Keratinocyte (primary cell): ENCODE data around the gene REL. TPM values are rescaled to one million over a fixed set of nuclear protein-coding genes. Genes with fewer than 3 reads are reported as not detected.

Experiments
- DNase-seq: peaks from one replicate; pipeline ENCODE4 v3.0.0-alpha.2; 2011; ENCODE audit warnings: low read depth, missing footprints, low spot score
- FAIRE-seq: peaks from 2 replicates; lab custom pipeline; 2011; peaks lifted over from hg19 to GRCh38; lab: Jason Lieb, UNC
- H2AFZ ChIP-seq: 2 replicates; pipeline ENCODE4 v1.6.0; 2012; ENCODE audit warnings: low read length, control low read depth, inconsistent platforms; ENCODE audit not compliant: control insufficient read depth
- H3K27ac ChIP-seq: 2 replicates; pipeline ENCODE4 v1.5.1; 2011; ENCODE audit warnings: low read length; ENCODE audit not compliant: control insufficient read depth, insufficient read depth
- H3K27me3 ChIP-seq: 3 replicates; pipeline ENCODE4 v1.6.0; 2011; ENCODE audit warnings: low read length; ENCODE audit not compliant: control insufficient read depth, insufficient read depth; ENCODE audit errors: extremely low read depth
- H3K36me3 ChIP-seq, 2 experiments: 2 replicates in 1 of 2; 3 replicates in 1 of 2; pipeline ENCODE4 v1.5.1; 2011; ENCODE audit warnings: low read length in 2 of 2, mild to moderate bottlenecking in 1 of 2; ENCODE audit not compliant: control insufficient read depth in 2 of 2, insufficient read depth in 2 of 2; ENCODE audit errors: extremely low read depth in 1 of 2
- H3K4me1 ChIP-seq: 3 replicates; pipeline ENCODE4 v1.5.1; 2011; ENCODE audit warnings: low read length; ENCODE audit not compliant: control insufficient read depth, insufficient read depth; ENCODE audit errors: extremely low read depth
- H3K4me2 ChIP-seq: 3 replicates; pipeline ENCODE4 v1.6.0; 2011; ENCODE audit warnings: low read depth, low read length; ENCODE audit not compliant: control insufficient read depth, insufficient read depth; ENCODE audit errors: extremely low read depth
- H3K4me3 ChIP-seq, 3 experiments: fragments of 200-600 bp in 1 of 3; sonication (generic) in 1 of 3; 2 replicates in 2 of 3; 3 replicates in 1 of 3; pipeline ENCODE4 v1.5.1; 2011 to 2016; ENCODE audit warnings: low read length in 3 of 3, mild to moderate bottlenecking in 3 of 3, control low read depth in 2 of 3, inconsistent platforms in 1 of 3, low read depth in 1 of 3, mixed read lengths in 1 of 3, mixed run types in 1 of 3, moderate library complexity in 1 of 3; ENCODE audit not compliant: control insufficient read depth in 2 of 3, insufficient read depth in 2 of 3; ENCODE audit errors: extremely low read depth in 1 of 3
- H3K79me2 ChIP-seq: 2 replicates; pipeline ENCODE4 v1.6.0; 2012; ENCODE audit warnings: low read length; ENCODE audit not compliant: control insufficient read depth, insufficient read depth
- H3K9ac ChIP-seq: 3 replicates; pipeline ENCODE4 v1.6.0; 2011; ENCODE audit warnings: low read length; ENCODE audit not compliant: control insufficient read depth, insufficient read depth; ENCODE audit errors: extremely low read depth
- H3K9me1 ChIP-seq: 3 replicates; pipeline ENCODE4 v1.6.0; 2011; ENCODE audit warnings: low read length; ENCODE audit not compliant: control insufficient read depth, insufficient read depth; ENCODE audit errors: extremely low read depth
- H3K9me3 ChIP-seq: 2 replicates; pipeline ENCODE4 v1.5.1; 2012; ENCODE audit warnings: low read depth, low read length; ENCODE audit not compliant: control insufficient read depth
- H4K20me1 ChIP-seq: 3 replicates; pipeline ENCODE4 v1.6.0; 2011; ENCODE audit warnings: low read length; ENCODE audit not compliant: control insufficient read depth, insufficient read depth; ENCODE audit errors: extremely low read depth
- EZH2 ChIP-seq: IDR thresholded peaks from one replicate; pipeline ENCODE4 v1.6.1; 2012; ENCODE audit warnings: inconsistent platforms, mild to moderate bottlenecking, low read length, moderate library complexity
- dilution Hi-C: fragments of 300-500 bp; cut with MboI; formaldehyde crosslinking; loops from one replicate; pipeline ENCODE4 v1.7.0; 2020; ENCODE audit warnings: low sequenced_read_pairs; ENCODE audit not compliant: extremely low pct_ligation_motif_present
- polyA plus RNA-seq, 5 experiments: library from polyadenylated mRNA; depleted of rRNA in 3 of 5; stranded (reverse) in 3 of 5; stranded (forward) in 1 of 5; unstranded in 1 of 5; fragments of >200 nt; gene quantifications; 1 replicate in 1 of 5; 2 replicates in 3 of 5; 3 replicates in 1 of 5; pipeline versions ENCODE4 v1.2.1 to v1.2.3, GENCODE V29; 2011 to 2012; ENCODE audit warnings: missing spikeins in 2 of 5, low read depth in 1 of 5, low replicate concordance in 1 of 5
- TF ChIP-seq, protein P1 (sequence below), 3 experiments: IDR thresholded peaks in 1 of 3; conservative IDR thresholded peaks in 1 of 3; optimal IDR thresholded peaks in 1 of 3; 2 replicates in 2 of 3; 3 replicates in 1 of 3; pipeline versions ENCODE3 to v1.5.1; 2011; ENCODE audit warnings: low read length in 3 of 3, mild to moderate bottlenecking in 3 of 3, moderate library complexity in 2 of 3, control low read depth in 1 of 3, inconsistent platforms in 1 of 3; ENCODE audit not compliant: insufficient read depth in 2 of 3; ENCODE audit errors: extremely low read depth in 1 of 3

REL gene
- polyA plus RNA-seq, 1 donor (not counting 4 experiments of a cell fraction or from before 2014, with no cell fraction given), result 9.0 TPM

DNA sequence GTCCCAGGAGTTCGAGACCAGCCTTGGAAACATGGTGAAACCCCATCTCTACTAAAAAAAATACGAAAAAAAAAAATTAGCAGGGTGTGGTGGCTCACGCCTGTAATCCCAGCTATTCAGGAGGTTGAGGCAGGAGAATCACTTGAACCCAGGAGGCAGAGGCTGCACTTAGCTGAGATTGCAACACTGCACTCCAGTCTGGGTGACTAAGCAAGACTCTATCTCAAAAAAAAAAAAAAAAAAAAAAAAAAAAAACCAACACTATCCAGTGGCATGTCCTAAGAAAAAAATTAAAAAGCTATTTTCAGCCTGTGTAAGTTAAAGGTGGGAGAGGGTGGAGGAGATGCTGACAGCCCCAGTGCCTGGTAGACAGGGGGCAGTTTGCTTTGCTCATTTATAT is 32.2 kb upstream of the REL start:
- no peak for FAIRE-seq
- Histone ChIP-seq H2AFZ (no peak overlapping the region), H3K27me3 (no peaks in the 10 kb centered on the region), H3K9ac (no peak overlapping the region), H3K9me1 (no peaks in the 10 kb centered on the region), H3K9me3 (no peaks in the 10 kb centered on the region), H3K4me1 (no peaks in the 10 kb centered on the region), H3K79me2 (no peaks in the 10 kb centered on the region), H3K4me2 (no peak overlapping the region), H3K4me3 (no peak overlapping the region), H3K27ac (no peak overlapping the region), H4K20me1 (no peaks in the 10 kb centered on the region), H3K36me3 (no peaks in the 10 kb centered on the region)
- dilution Hi-C loops, result no loop called here
- no peak for DNase-seq
- no peak for TF ChIP-seq EZH2
- TF ChIP-seq, protein P1, sequence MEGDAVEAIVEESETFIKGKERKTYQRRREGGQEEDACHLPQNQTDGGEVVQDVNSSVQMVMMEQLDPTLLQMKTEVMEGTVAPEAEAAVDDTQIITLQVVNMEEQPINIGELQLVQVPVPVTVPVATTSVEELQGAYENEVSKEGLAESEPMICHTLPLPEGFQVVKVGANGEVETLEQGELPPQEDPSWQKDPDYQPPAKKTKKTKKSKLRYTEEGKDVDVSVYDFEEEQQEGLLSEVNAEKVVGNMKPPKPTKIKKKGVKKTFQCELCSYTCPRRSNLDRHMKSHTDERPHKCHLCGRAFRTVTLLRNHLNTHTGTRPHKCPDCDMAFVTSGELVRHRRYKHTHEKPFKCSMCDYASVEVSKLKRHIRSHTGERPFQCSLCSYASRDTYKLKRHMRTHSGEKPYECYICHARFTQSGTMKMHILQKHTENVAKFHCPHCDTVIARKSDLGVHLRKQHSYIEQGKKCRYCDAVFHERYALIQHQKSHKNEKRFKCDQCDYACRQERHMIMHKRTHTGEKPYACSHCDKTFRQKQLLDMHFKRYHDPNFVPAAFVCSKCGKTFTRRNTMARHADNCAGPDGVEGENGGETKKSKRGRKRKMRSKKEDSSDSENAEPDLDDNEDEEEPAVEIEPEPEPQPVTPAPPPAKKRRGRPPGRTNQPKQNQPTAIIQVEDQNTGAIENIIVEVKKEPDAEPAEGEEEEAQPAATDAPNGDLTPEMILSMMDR (optimal IDR thresholded peaks at IDR 0.05 in 1 of 3, IDR thresholded peaks at IDR 0.05 in 1 of 3, conservative IDR thresholded peaks at IDR 0.05 in 1 of 3; ENCODE audit: extremely low read depth in 1 of 3, insufficient read depth in 2 of 3, low read length in 3 of 3), result no peak

DNA sequence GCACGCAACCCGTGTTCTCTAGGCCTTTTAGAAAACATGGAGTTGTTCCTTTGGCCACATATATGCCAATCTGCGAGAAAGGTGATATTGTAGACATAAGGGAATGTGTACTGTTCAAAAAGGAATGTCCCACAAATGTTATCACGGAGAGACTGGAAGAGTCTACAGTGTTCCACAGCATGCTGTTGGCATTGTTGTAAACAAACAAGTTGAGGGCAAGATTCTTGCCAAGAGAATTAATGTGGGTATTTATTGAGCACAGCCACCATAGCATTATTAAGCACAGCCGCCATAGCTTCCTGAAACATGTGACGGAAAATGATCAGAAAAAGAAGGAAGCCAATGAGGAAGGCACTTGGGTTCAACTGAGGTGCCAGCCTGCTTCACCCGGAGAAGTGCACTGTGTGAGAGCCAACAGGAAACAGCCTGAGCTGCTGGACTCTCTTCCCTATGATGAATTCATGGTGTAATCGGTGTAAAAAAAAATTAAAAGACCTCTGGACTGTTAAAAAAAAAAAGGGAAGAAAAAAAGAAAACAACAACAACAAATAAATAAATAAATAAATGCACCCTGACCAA is 29.0 kb upstream of the REL start:
- no peak overlapping the region for H2AFZ ChIP-seq
- no peak for FAIRE-seq

More for the DNA sequence above, 29.0 kb upstream of the REL start:
- H3K4me2 ChIP-seq, result no peak overlapping the region
- no peak overlapping the region for H3K4me3 ChIP-seq
- H3K27ac ChIP-seq, result no peak overlapping the region
- dilution Hi-C loops, result no loop called here
- H3K79me2 ChIP-seq, result no peaks in the 10 kb centered on the region
- H3K9me1 ChIP-seq, result no peaks in the 10 kb centered on the region
- H3K4me1 ChIP-seq, result peaks cover 5% of the 10 kb centered on the region
- H3K36me3 ChIP-seq, result no peaks in the 10 kb centered on the region
- no peak for DNase-seq
- H3K27me3 ChIP-seq, result no peaks in the 10 kb centered on the region
- no peak for TF ChIP-seq EZH2
- TF ChIP-seq, protein P1 (optimal IDR thresholded peaks at IDR 0.05 in 1 of 3, IDR thresholded peaks at IDR 0.05 in 1 of 3, conservative IDR thresholded peaks at IDR 0.05 in 1 of 3; ENCODE audit: extremely low read depth in 1 of 3, insufficient read depth in 2 of 3, low read length in 3 of 3), result no peak
- H3K9me3 ChIP-seq, result no peaks in the 10 kb centered on the region
- H3K9ac ChIP-seq, result no peak overlapping the region
- H4K20me1 ChIP-seq, result no peaks in the 10 kb centered on the region
